Measurements from ENCODE around the gene CYP2C9. TPM values are rescaled to one million over a fixed set of nuclear protein-coding genes. Genes with fewer than 3 reads are reported as not detected.

CYP2C9 gene
- total RNA-seq (2022; extraction: Qiagen RNA extraction), result 0.09 TPM in 1 of 5 replicates, not detected in the others

GRCh38 chr10:94938383-94938782, at the start of gene CYP2C9:
TSS of gene CYP2C9 (plus strand) at chr10:94938658. CDS start at chr10:94938683, 25 bp downstream.

Other genes with a start within 250 kb of the CYP2C9 start
- gene CYP2C19, start 176.0 kb upstream of the CYP2C9 start, total RNA-seq (2022; extraction: Qiagen RNA extraction), result not detected in 5 replicates
- gene CYP2C8, start 130.8 kb downstream of the CYP2C9 start, total RNA-seq (2022; extraction: Qiagen RNA extraction), result not detected in 5 replicates